Osteocyte (in vitro differentiated cells): Measurements from ENCODE around the gene FOXR1. TPM values are rescaled to one million over a fixed set of nuclear protein-coding genes. Genes with fewer than 3 reads are reported as not detected.
"Not testable (repeated sequence)": the region's sequence is repeated elsewhere in the genome, so short reads cannot be mapped to it uniquely, and the experiment has no call there.

Source experiments
- DNase-seq: peaks from one replicate; pipeline ENCODE4 v3.0.0; 2021; ENCODE audit warnings: mixed read lengths; ENCODE audit not compliant: unreplicated experiment; ENCODE audit errors: extremely low spot score
- H3K27ac Mint-ChIP-seq: one replicate; pipeline ENCODE4 v1.8.0; 2021; ENCODE audit warnings: mild to moderate bottlenecking, mixed read lengths; ENCODE audit not compliant: unreplicated experiment
- H3K27me3 Mint-ChIP-seq: one replicate; pipeline ENCODE4 v1.8.0; 2021; ENCODE audit warnings: mixed read lengths; ENCODE audit not compliant: unreplicated experiment
- H3K36me3 Mint-ChIP-seq: one replicate; pipeline ENCODE4 v1.8.0; 2021; ENCODE audit warnings: mixed read lengths; ENCODE audit not compliant: unreplicated experiment
- H3K4me1 Mint-ChIP-seq: one replicate; pipeline ENCODE4 v1.8.0; 2021; ENCODE audit warnings: mixed read lengths; ENCODE audit not compliant: unreplicated experiment
- H3K4me3 Mint-ChIP-seq: one replicate; pipeline ENCODE4 v1.8.0; 2021; ENCODE audit warnings: mild to moderate bottlenecking, moderate library complexity, mixed read lengths; ENCODE audit not compliant: unreplicated experiment
- H3K9me3 Mint-ChIP-seq: one replicate; pipeline ENCODE4 v1.8.0; 2021; ENCODE audit warnings: mixed read lengths; ENCODE audit not compliant: unreplicated experiment
- CTCF ChIP-seq: fragments of 200-600 bp; sonication (generic); IDR thresholded peaks from 2 replicates; pipeline ENCODE4 v1.5.0; 2021; ENCODE audit warnings: antibody characterized with exemption, mild to moderate bottlenecking, moderate library complexity
- total RNA-seq: library from RNA; stranded (reverse); gene quantifications from 2 replicates; pipeline ENCODE4 v1.2.1, GENCODE V29; 2021

The FOXR1 gene
- total RNA-seq, 1 donor from 2014 or later: not detected

GRCh38 chr11:118953265-118953664 is 18.3 kb upstream of the FOXR1 start:
- no peaks in the 10 kb centered on the region for H3K9me3 Mint-ChIP-seq
- H3K27me3 Mint-ChIP-seq: peaks cover 30% of the 10 kb centered on the region
- TF ChIP-seq CTCF: no peak
- no peak overlapping the region for H3K27ac Mint-ChIP-seq
- no peak overlapping the region for H3K4me3 Mint-ChIP-seq
- peaks cover 6% of the 10 kb centered on the region for H3K4me1 Mint-ChIP-seq
- H3K36me3 Mint-ChIP-seq: no peaks in the 10 kb centered on the region
- DNase-seq: no peak

GRCh38 chr11:118953976-118954375 is 17.6 kb upstream of the FOXR1 start:
- not testable (repeated sequence) for H3K4me1 Mint-ChIP-seq, H3K9me3 Mint-ChIP-seq, H3K36me3 Mint-ChIP-seq, H3K27ac Mint-ChIP-seq, H3K4me3 Mint-ChIP-seq, DNase-seq
- peaks cover 28% of the 10 kb centered on the region for H3K27me3 Mint-ChIP-seq

- Mint-ChIP-seq H3K27ac (no peak within 1 kb of the TSS), H3K9me3 (no peaks in the 10 kb centered on the region), H3K36me3 (no peaks in the 10 kb centered on the region), H3K27me3 (peaks cover 30% of the 10 kb centered on the region), H3K4me1 (peaks cover 6% of the 10 kb centered on the region), H3K4me3 (no peak within 1 kb of the TSS)
- peak; percentile 95 for DNase-seq
- TF ChIP-seq CTCF: peak; percentile 97
Measured at GRCh38 chr11:118956094-118956846, 15.3 kb upstream of the FOXR1 start, which contains the start of gene UPK2. Gene UPK2, plus strand, starts transcription at chr11:118956298. Its CDS starts 53 bp downstream, at chr11:118956351.

- no peak for DNase-seq
- Mint-ChIP-seq H3K27ac (no peak overlapping the region), H3K27me3 (peaks cover 27% of the 10 kb centered on the region), H3K9me3 (no peaks in the 10 kb centered on the region), H3K4me1 (peaks cover 6% of the 10 kb centered on the region), H3K4me3 (no peak overlapping the region), H3K36me3 (no peaks in the 10 kb centered on the region)
- TF ChIP-seq CTCF: no peak
Measured at GRCh38 chr11:118956847-118957469, 14.6 kb upstream of the FOXR1 start.

GRCh38 chr11:118957549-118957948 is 14.0 kb upstream of the FOXR1 start:
- H3K27me3 Mint-ChIP-seq: peaks cover 27% of the 10 kb centered on the region
- no peak overlapping the region for H3K4me3 Mint-ChIP-seq
- H3K9me3 Mint-ChIP-seq: no peaks in the 10 kb centered on the region
- no peak for TF ChIP-seq CTCF
- H3K36me3 Mint-ChIP-seq: no peaks in the 10 kb centered on the region
- peaks cover 6% of the 10 kb centered on the region for H3K4me1 Mint-ChIP-seq
- no peak for DNase-seq
- no peak overlapping the region for H3K27ac Mint-ChIP-seq
